Stimulated activated CD8-positive, alpha-beta memory T cell treated with anti-CD3 and anti-CD28 coated beads, Interleukin-4, amount 100 ng/mL, for 48 hours (primary cell): ENCODE measurements around the gene TFAP2C.

Experiments
- DNase-seq: peaks from one replicate; pipeline ENCODE4 v3.0.0-alpha.2; 2020

The TFAP2C gene

DNA sequence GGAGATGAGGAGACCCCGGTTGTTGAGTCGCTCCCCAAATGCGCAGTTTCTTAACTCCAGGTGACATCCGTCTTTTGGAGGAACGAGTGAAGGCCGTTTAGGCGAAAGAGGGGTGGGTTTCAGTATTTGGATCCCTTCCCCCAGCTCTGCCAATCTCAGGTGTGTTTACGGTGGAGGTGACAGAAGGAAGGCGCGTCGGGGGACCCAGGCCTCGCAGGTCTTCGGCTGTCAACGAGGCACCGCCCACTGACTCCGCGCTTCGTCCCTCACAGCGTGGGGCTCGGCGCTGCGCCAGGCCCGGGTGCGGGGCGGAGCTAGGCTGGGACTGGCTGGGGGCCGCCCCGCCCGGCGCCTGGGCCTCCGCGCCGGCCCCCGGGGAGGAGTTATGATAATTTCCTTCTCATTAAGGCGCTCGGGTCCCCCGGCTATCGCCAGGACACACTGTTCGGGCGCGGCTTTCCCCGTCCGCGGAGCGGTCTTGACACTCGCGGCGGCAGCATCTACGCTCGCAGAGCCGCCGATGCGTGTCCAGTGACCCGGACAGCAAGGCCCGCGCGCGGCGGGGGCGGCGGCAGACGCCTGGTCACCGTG, at the start of gene TFAP2C:
TFAP2C (plus strand) TSS at position 434 of the 591 bp plus-strand sequence. CDS start 239 bp downstream, outside the sequence.
- DNase-seq, result peak; percentile 61

- no peak for DNase-seq
Observed at GRCh38 chr20:56580226-56580625, 48.9 kb upstream of the TFAP2C start.

DNA sequence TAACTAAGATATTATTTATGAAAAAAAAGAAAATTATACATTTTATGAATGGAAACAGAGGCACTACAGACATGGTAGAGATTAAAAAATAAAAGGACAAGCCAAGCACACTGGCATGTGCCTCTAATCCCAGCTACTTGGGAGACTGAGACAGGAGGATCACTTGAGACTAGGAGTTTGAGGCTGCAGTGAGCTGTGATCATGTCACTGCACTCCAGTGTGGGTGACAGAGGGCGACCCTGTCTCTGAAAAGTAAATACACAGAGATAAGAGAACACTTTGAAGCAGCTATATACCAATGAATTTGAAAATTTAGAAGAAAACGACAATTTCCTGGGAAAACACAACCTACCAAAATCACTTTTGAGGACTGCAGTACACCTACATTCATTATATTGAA, 47.4 kb upstream of the TFAP2C start:
- no peak for DNase-seq

GRCh38 chr20:56582542-56582941, 46.6 kb upstream of the TFAP2C start:
- DNase-seq, result no peak

- no peak for DNase-seq
Observed at GRCh38 chr20:56584916-56585315, 44.2 kb upstream of the TFAP2C start.

- no peak for DNase-seq
Observed at GRCh38 chr20:56587307-56588041, 41.6 kb upstream of the TFAP2C start.

GRCh38 chr20:56588996-56589395, 40.1 kb upstream of the TFAP2C start:
- no peak for DNase-seq

DNA sequence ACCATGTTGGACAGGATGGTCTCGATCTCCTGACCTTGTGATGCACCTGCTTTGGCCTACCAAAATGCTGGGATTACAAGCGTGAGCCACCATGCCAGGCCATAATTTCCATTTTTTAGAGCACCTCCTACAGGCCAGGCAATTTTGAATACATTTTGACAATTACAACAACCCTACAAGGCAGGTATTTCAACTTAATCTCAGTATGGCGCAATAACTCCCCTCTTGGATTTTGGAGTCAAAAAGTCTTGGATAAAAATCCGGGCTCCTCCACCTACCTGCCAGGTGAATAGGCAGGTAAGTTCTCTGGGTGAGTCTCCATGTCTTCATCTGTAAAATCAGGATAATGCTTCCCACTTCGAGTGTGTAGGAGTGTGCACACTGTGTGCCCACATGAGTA, 39.5 kb upstream of the TFAP2C start:
- no peak for DNase-seq

GRCh38 chr20:56590888-56591287, 38.2 kb upstream of the TFAP2C start:
- DNase-seq, result no peak

DNA sequence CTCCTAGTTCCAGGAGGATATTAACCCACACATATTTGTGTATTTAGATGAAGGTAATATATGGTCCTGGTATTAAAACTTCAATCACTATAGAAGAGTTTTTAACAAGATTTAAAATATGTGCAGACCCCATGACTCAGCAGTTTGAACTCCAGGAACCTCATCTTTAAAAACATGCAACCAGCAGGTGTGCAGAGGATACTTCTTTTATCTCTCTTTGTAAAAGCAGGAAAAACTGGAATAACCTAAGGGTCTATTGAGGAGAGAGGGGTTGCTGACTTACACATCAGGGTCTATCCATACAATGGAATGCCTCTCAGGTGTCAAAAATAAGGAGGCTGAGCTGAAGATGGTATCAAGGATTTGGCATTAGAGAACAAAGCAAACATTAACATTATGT, 36.9 kb upstream of the TFAP2C start:
- no peak for DNase-seq

DNA sequence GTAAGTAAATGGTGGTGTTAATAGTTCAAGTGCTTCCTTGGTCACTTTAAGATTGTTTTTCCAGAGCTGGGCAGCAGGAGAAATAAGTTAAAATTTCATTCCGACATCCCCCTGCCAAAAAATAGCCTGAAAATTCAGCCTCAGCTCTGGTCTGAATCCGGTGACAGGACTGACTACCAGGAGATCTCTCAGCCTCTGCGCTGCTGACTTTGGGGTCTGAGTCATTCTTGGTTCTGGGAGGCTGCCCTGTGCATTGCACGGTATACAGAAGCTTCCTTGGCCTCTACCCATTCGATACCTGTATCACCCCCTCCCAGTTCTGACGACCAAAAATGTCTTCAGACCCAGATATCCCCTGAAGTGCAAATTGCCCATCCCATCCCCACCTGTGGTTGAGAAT, 36.3 kb upstream of the TFAP2C start:
- no peak for DNase-seq

DNA sequence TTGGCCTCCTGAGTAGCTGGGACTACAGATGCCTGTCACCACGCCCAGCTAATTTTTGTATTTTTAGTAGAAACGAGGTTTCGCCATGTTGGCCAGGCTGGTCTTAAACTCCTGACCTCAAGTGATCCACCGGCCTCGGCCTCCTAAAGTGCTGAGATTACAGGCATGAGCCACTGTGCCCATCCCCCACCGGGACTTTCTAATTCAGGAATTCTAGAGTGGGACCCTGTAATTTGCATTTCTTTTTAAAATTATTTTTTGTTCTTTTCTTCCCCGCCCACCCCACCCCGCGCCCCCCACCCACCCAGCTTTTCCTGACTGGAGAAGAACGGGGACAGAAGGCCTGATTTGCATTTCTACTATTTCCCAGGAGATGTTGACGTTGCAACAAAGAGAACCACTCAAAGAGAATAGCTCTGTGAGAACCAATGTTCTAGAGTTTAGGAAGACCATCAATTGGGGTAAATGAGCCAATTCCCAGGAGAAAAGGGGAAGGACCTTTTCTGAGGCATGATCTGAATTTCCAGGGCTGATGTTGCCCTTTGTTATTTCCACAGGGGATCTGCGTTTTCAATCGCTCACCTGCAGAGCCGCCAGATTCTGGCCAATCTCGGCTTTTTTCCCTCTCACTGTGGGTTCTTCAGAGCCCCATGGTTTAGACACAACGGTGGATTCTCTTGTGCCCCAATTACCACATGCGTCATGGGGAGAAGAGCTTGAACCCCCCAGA, 33.2 kb upstream of the TFAP2C start:
- no peak for DNase-seq

DNA sequence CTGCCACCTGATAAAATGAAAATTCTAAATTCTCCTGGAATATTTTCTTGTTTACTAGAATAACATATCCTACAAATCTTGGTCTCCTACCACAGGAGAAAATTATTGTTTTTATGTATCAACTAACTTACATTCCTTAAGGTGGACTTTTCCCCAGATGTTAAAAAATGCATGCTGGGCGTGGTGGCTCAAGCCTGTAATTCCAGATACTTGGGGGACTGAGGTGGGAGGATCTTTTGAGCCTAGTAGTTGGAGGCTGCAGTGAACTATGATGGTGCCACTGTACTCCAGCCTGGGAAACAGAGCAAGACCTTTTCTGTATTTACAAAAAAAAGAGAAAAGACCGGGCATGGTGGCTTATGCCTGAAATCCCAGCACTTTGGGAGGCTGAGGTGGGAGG, 27.9 kb upstream of the TFAP2C start:
- DNase-seq, result no peak

- no peak for DNase-seq
Observed at GRCh38 chr20:56604673-56605072, 24.4 kb upstream of the TFAP2C start.

DNA sequence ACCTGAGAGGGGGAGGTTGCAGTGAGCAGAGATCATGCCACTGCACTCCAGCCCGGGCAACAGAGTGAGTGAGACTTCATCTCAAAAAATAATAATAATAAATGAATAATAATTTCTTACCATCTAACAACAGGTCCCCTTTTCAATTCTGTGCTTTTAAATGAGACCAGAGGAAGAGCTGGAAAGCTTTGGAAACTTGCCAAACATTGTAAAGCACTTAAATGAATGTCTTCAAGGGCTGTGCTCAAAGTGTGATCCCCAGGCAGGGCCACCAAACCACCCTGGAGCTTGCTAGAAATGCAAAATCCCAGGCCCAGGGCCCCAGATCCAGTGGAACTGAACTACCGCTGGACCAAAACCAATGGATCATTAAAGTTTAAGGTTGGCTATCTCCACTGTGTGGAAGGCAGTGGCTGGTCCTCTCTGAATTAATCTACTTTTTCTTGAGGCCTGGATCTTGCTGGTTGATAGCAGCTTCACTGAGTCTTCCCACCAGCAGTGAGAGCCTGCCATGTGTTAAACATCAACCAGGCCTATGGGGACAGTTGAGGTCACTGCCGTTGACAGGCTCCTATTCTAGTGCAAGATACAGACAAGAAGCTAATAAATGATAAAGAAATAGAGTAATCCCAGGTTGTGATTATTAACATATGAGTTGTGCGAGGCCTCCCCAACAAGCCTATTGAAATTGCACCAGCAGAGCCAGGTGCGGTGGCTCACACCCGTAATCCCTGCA, 23.7 kb upstream of the TFAP2C start:
- no peak for DNase-seq

GRCh38 chr20:56606174-56606945, 22.7 kb upstream of the TFAP2C start:
- DNase-seq, result no peak

DNA sequence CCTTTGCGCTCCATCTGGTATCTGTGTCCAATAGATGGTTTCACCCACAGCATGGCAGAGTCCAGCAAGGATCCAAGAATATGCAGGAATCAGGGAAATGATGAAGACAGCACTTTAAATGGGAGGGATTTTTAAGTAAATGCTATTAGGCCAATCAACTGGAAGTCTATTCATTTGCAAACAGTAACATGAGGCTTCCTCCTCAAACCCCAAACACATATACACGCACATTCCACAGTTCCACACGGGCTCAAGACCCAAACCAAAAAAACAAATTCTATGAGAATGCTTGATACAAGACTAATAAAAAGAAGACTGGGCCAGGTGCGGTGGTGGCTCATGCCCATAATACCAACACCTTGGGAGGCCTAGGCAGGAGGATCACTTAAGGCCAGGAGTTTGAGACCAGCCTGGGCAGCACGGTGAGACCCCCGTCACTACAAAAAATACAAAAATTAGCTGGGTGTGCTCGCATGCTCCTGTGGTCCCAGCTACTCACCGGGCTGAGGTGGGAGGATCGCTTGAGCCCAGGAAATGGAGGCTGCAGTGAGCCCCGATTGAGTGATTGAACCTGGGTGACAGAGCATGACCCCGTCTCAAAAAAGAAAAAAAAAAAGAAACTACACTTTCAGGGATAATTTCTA, 21.9 kb upstream of the TFAP2C start:
- no peak for DNase-seq

DNA sequence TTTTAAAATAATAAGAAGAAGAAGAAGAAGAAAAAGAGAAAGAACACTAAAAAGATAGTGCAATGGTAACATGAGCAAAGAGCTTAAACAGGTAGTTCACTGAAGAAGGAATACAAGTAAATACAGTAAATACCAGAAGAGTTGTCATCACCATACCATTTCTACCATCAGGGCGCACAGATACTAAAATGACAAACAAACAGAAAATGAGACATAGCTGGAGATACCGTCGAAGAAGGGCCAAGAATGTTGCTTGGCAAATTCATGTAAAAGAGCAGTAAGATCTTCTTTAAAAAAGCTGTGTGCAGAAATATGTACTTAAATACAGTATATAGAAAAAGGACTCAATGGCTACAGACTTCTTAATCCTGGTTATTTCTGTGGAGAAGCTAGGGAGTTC, 20.7 kb upstream of the TFAP2C start:
- no peak for DNase-seq

- no peak for DNase-seq
Observed at GRCh38 chr20:56609321-56609720, 19.8 kb upstream of the TFAP2C start.

GRCh38 chr20:56610098-56610497, 19.0 kb upstream of the TFAP2C start:
- no peak for DNase-seq

- no peak for DNase-seq
Observed at GRCh38 chr20:56614196-56614595, 14.9 kb upstream of the TFAP2C start.

DNA sequence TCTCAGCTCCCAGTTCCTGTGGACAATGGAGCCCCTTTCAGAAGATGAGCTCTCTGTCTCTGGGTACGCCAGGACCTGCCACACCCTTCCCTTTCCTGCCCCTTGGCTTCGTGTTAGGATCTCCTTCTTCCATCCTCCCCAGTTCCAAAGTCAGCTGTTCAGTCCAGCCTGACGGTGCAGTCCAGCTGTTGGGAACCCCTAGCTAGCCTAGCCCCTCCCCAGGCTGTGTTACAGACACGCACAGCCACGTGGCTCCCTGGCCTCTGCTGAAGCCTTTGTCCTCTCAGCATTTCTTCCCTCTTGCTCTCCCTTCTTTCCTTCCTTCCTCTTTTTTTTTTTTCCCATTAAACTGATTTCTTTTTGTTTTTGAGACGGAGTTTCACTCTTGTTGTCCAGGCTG, 12.4 kb upstream of the TFAP2C start:
- DNase-seq, result no peak
